GDM1 (cell line): ENCODE measurements around the gene MOSPD3.

Experiments
- DNase-seq: peaks from one replicate; lab custom pipeline; 2025; lab: John Stamatoyannopoulos, UW

The MOSPD3 gene

DNA sequence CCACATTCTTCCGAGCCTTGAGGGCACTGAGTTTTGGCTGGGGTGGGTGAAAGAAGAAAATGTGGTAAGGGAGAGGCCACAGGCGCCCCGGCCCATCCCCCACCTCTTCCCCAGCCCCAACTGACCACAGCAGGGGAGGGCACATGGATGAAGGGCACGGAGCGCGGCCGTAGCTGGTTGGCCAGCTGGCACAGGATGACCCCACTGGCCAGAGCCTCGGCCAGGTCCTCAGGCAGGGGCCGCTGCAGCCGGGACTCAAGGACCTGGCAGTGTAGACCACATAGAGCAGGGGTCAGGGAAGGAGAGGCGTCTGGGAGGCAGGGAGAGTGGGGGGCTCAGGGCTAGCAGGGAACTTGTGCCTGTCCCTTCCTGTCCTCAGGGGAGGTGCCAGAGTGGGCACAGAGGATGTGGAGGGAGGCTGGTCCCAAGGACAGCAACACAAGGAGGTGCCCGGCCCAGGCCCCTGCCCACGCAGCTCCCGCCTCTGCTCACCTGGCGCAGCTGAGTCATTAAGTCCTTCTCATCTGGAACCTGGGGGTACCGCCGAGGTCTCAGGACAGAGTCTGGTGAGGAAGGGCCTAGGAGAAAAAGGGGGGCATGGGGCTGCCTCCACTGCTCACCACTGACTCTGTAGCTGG is 36.5 kb upstream of the MOSPD3 start:
- no peak for DNase-seq

DNA sequence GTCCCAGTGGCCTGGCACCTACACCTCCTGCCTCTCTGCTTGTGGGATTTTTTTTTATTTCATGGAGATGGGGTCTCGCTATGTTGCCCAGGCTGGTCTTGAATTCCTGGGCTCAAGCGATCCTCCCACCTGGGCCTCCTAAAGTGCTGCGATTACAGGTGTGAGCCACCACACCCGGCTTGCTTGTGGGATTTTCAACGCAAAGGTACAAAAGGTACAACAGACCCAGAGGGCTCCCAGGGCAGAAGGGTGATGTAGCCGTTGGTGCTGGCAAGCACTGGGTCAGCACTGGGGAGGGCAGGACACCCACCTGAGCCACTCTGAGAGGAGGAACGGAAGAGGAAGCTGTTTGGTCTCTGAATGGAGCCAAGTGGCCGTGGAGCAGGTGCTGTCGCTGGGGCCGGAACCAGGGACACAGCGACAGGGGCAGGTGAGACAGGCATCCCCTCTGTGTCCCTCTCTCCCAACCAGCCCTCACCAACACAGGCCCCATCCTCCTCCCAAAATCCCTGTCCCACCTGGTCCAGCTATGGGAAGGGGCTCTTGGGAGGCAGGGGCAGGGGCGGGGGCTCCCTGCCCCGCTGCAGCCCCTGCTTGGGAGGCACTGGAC is 35.9 kb upstream of the MOSPD3 start:
- no peak for DNase-seq

DNA sequence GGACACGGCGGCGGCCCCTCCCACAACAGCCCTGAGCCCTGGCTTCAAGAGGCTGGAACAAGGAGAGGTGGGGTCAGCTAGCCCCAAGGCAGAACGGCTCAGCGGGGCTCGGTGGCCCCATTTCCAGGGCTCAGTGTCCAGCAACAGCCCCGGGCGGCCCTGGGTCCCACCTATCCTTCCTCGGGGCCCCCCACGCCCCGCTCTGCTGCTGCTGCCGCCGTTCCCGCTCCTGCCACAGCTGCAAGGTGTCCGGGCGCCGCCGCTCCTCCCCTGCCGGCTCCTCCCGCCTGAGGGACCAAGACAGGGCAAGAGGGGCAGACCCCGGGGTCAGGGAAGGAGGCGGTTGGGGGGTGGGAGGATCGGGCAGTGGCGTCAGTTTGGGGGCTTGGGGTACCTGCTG is 35.2 kb upstream of the MOSPD3 start:
- no peak for DNase-seq

DNA sequence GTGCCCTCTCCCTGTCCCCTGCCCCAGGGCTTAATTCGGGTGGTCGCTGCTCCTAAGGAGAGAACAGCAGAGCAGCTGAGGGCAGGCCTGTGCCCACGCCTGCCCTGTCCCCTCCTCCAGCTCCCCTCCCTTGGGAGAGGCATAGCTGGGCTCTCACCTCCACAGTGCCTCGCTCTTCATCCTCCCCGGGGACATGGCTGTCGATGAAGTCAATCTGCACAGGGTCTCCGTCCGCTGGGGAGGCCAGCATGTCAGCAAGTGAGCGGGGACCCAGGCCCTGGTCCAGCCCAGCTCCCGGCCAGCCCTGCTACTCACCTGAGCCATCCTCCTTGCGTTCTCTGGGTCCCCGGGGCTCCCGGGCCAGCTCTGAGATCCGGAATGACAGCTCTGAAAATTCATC is 34.8 kb upstream of the MOSPD3 start:
- DNase-seq = no peak

DNA sequence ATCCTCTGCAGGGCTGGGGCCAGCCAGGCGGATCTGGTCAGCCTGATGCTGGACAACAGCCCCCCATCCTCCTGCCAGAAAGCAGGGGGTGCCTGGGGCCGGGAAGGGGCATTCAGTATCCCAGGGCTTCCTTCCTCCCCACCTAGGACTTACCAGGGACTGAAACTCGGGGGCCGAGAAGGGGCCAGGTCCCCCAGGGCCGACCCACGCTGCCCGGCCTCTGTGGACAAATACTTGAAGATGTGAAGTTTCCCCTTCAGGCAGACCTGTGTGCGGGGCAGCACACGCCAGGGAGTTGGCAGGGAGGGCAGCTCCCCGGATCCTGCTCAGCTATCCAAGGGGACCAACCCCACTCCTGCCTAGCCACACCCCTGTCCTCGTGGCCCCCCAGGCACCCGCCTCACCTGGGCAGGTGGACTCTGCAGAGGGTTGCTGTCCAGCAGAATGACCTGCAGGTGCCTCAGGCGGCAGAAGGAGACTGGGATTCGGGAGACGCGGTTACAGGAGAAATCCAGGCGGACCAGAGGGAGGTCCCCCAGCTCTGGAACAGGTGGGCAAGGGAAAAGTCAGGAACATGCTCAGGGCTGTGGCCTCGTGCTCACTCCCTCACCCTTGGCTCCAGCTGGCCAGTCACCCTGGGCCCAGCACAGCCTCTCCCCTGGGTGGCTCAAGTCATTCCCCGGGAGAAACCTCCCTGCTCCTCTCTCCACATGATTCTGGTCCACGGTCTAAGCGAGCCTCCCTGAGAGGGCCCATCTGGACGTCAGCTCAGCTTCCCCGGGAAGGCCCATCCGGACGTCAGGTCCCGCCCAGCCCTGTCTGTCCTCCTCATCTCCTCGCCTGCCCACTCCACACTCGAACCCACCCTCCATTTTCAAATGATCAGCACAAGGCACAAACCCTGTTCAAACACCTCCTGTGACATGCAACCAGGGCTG is 33.8 kb upstream of the MOSPD3 start:
- no peak for DNase-seq

DNA sequence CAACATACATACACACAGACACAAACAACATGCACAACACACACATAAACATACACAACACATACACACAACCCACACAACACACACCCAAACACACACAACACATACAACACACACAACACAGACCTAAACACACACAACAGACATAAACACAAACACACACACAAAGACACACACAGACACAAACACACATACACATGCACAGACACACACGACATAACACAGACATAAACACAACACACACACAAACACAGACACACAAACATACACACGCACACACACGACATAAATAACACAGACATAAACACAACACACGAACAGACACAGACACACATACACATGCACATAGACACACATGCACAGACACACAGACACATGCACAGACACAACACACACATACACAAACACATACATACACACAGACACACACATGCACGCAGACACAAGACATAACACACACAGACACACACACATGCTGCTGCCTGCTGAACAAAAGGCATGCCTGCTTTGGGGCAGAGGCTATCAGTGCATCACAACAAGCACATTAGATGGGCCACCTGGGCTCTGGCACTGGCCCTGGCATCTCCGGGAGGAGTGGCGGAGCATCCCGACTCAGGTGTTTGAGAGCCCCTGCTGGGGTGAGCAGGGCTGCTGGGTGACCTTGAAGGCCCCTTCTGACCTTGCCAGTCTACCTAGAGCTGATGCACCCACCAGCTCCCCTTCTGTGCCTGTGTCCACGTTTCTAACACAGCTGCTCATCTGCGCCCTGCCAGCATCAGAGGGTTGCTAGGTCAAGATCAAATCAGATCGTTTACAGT is 31.7 kb upstream of the MOSPD3 start:
- DNase-seq = no peak

DNA sequence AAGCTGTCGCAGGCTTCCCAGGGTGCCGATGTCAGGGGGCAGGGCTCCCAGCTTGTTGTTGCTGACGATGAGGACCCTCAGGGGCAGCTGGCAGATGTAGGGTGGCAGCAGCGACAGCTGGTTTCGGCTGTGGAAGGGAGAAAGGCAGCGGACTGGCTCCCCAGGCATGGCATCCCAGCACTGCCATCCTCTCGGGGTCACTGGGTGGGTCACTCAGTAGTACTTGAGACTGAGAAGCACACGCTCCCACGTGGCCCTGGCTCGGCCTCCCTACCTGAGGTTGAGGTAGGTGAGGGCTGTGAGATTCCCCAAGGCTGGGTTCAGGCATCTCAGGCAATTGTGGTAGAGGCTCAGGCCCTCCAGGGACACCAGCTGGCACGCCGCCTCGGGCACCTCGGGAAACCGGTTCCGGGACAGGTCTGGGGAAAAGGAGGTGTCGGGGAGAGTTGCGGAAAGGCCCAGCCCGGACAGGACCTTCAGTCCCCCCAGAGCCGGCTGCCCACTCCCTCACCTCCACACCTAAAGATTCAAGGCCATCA is 30.2 kb upstream of the MOSPD3 start:
- DNase-seq = no peak

DNA sequence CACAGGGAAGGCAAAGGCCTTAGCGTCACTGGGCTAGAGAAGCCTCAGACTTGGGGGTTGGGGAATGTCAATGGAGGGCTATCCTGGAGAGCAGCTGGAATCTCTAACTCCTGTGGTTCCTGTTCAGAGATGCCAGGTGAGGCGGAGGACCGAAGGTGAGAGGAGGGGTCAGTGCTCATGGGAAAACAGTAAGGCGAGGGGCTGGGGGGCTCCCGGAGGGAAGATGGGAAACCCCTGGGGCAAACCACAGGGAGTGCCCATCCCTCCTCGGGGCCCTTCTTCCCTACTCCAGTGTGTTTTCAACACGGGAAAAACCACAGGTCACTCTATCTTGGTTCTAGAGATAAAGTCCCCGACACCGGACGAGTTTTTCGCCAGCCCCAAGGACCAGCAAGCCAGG is 29.7 kb upstream of the MOSPD3 start:
- DNase-seq = no peak

DNA sequence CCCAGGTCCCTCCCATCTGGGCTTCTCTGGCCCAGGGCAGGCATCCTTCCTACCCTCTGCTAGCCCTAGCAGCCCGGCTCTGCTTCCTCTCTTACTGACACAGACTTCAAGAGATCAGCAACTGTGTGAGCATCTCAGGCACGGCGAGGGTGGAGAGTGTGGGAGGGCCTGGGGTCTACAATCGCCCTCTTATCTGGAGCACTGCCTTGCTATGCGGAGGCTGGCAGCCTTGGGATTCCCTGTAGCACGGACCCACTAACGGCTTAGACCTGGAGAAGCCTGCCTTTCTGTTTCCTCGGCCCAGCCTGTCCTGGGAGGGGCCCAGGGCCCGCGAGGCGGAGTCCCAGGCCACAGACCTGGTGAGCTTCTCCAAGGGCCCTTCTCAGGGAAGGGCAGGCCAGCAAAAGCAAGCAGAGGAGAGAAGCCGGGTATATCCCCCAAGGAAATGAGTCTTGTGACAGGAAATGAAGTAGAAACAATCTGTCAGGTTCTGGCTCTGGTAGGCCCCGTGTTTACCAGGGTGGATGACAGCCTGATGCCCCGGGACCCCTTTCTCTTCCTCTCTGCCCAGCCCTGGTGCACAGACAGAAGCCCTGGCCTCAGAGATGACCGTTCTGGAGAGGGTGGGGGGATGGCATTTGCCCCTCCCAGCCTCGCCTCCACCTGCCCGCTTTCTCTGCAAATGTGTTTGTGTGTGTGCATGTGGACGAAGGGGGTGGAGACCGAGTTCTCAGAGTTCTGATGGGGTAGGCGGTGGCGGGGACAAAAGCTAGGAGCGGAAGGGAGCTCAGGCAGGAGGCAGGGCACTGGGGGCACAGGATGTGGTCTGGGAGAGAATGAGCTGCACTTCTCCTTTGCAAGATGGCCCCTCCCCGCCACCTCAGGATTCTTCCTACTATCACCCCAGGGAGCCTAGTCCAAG is 28.9 kb upstream of the MOSPD3 start:
- DNase-seq = peak; percentile 90

DNA sequence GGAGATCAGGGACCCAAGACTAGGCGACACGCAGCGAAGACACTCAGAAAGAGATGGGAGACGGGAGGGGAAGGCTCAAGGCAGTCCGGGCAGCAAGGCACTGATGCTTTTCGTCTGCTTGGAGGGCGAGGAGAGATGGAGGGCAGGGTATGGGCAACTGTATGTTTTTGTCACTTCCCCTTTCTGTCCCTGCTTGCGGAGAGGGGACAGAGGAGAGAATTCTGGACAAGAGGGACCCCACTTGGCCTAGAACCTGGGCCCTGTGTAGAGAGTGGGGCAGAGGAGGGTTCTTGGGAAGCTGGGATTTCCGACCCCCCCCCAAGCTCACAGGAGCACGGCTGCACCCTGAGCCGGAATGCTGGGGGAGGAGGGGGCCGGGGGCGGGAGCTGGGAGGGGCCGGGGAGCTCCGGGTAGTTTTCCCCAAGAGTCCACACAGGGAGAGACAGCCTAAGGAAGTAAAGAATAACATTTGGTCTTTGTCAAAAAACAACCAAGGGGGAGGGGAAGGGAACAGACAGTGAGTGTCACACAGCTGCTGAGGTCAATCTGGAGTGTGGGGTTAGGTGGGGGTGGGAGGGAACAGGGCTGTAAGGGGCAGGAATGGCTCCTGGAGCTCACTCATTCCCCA is 28.2 kb upstream of the MOSPD3 start:
- no peak for DNase-seq

DNA sequence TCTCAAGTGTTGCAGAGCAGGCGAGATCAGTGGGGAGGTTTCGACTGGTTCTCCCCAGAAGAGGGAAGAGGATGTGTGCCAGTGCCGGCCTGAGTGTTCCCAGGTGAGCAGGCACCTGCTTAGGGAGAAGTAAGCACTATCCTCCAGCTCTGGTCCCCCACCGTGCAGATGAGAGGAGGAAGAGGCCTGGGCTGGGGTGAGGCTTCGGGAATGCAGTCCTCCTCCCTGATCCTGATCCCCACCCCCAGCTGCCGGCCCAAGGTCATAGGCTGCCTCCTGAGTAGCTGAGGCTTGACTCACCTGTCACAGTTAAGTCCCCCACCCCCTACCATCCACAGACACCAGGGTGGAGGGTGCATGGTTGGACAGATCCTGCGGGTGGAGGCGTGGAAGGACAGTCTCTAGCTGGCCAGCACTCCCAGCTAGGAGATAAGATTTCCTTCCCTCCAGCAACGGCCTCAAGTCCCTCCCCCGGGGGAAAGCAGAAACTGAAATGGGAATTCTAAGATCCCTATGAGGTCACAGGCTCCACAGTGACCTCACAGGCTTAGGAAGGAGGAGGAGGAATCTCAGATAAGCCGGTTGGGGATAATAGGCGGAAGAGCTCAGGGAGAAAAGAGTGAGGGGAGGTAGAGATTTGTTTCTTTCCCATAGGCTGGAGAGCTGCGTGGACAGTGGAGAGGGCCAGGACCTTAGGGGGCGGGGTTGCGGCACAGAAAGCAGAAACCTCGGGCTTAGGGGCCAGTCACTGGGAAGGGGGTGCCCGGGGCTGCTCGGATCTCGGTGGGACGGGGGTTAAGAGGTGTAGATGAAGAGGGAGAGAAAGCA is 27.4 kb upstream of the MOSPD3 start:
- DNase-seq = no peak

DNA sequence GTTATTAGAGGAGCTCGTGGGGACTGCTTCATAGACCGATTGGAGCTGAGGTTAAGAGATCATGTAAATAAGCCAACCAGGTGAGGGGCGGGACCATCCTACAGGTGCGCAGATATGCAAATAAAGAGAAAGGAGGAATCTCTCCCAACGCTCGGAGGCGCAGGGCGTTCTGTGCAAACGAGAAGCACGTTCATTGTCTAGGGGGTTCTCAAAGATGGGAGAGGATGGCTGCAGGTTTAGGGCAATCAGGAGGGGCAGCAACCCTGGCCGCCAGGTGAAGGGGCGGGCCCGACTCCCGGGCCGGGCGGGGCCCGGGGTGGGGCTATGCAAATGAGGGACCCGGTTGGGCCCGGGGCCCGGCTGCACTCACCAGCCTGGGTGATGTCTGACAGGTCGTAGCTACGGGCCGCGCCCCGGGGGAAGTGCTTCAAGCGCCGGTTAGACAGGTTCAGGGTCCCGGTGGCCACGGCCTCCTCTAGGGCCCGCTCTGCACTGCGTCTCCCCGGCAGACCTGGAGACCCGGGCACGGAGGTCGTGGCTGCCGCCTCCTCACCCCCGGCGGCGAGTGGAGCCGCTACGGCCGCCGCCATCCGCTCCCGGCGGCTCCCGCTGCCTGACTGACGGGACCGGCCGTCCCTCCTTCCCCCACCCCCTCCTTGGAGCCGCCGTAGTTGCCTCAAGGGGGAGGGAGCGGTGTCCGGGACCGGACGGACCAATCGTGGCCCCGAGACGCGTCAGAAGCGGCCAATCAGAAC is 26.7 kb upstream of the MOSPD3 start, which contains the start of gene LRCH4:
Gene LRCH4, minus strand, starts transcription at position 619 of the 755 bp plus-strand sequence. Its CDS starts 29 bp downstream, at position 590.
- DNase-seq = no peak

DNA sequence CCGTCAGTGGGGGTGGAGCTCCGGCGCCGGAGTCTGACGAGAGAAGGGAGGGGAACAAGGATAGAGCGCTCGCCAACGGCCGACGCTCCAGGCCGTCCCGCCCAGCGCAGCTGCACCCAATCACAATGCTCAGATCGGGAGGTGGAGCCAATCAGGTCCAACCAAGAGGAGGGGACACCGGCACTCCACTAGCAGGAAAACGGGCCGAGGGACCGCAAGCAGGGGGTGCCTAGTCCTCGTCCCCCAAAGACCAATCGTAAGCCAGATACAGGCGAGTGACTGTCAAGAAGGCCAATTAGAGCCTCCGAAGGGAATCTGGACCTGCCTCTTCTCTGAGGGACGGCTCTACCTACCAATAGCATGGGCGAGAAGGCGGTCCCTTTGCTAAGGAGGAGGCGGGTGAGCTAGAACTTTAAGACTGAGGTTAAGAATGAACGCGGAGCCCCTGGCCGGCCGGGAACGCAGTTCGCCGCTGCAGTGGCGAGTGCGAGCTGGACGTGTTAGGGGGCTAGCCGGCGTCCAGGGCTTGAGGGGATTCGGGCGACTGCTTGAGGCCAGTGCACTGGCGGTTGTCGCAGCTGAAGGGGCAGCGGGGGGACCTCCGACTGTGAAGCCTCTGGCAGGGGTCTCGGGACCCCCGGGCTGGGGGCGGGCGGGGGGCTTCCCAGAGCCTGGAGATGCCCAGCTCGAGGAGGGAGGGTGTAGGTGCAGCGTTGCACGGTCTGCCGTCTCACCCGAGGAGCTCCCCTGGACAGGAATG is 25.9 kb upstream of the MOSPD3 start, which contains the start of gene FBXO24:
Gene FBXO24, plus strand, starts transcription at position 63 of the 760 bp plus-strand sequence. Its CDS starts 298 bp downstream, at position 361.
- peak; percentile 100 for DNase-seq

DNA sequence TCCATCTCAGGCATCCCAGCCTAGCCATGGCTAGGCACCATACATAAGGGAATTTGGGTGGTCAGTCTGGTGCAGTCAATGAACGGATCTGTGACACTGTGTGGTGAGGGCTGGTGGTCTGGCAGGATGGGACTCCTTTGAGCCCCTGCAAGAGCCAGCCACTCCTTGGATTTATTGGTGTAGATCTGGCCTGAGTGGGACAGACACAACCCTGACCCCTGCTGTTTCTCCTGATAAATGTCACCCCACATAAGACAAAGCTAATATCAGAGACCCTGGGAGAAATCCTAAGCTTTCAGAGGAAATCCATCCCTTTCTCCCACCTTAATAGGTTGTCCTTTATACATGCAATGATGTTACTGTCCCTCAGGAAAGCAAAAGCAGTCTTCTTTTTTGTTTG is 23.9 kb upstream of the MOSPD3 start:
- peak; percentile 39 for DNase-seq

DNA sequence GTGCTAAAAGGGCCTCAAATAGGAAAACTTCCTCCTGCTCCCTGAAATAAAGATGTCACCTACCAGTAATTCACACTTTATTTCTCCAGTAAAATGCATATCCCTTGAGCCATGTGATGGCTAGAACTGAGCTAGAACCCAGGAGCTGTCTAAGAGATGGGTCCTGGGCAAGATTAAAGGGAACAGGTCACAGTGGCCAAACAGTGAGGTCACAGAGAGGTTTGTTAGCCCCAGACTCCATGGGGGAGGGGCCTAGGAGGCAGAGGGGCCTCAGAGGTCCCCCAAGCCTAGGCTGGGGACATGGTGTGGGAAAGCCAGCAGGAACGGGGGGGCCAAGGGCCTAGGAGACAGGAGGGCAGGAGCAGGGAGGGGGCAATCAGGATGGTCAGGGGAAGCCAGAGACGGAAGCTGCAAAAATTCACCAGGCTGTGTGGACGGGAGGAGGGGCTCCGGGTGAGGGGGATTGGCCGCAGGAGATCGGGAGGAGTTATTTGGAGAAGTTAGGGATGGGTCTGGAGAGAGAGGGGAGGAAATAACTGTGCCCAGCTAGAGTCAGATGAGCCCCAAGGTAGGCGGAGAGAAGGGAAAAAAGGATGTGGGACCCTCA is 22.9 kb upstream of the MOSPD3 start:
- DNase-seq = no peak

DNA sequence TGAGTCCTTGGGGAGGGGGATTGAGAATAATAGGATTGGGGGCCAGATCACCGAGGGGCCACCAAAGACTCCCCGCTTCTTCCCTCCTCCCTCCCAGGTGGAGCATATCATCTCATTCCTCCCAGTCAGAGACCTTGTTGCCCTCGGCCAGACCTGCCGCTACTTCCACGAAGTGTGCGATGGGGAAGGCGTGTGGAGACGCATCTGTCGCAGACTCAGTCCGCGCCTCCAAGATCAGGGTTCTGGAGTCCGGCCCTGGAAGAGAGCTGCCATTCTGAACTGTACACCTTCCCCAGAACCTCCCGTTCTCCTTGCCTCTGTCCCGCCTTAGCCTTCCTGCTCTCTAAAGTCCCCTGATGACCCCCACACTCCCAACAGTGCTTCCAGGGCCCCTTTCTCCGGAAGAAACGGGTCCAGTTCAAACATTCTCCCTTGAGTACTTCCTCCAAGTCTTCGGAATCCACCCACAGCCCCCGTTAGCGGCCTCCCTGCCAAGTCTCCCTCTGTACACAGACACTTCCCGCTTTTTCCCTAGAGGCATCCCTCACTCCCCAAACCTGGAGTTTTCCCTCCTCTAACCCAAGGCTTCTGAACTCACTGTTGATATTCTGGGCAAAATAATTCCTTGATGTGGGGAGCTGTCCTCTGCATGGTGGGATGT is 22.1 kb upstream of the MOSPD3 start:
- DNase-seq = no peak

DNA sequence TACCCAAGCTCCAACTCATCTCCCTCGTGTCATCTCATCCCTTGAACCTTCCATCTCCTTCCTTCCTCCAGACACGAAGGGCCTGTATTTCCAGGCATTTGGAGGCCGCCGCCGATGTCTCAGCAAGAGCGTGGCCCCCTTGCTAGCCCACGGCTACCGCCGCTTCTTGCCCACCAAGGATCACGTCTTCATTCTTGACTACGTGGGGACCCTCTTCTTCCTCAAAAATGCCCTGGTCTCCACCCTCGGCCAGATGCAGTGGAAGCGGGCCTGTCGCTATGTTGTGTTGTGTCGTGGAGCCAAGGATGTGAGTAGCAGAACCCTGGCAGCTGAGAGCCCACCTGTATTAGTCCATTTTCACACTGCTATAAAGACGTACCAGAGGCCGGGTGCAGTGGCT is 20.7 kb upstream of the MOSPD3 start:
- no peak for DNase-seq
